HL-60 (cell line): ENCODE measurements around the gene RARA.

Experiments used
- DNase-seq, 2 experiments: peaks; one replicate each; pipeline ENCODE4 v3.0.0-alpha.2; 2010 to 2020; ENCODE audit warnings: low read depth in 1 of 2, low spot score in 1 of 2
- H3K27ac ChIP-seq: fragments of 250-450 bp; sonication (Bioruptor Pico); replicated peaks from 2 replicates; pipeline ENCODE4 v1.5.1; 2020; ENCODE audit warnings: mild to moderate bottlenecking, moderate library complexity
- H3K27me3 ChIP-seq: fragments of 250-450 bp; sonication (Bioruptor Pico); 2 replicates; pipeline ENCODE4 v1.5.1; 2021; ENCODE audit warnings: mild to moderate bottlenecking, moderate library complexity; ENCODE audit not compliant: insufficient read depth, poor library complexity, severe bottlenecking
- H3K4me3 ChIP-seq: replicated peaks from 2 replicates; pipeline ENCODE4 v1.5.1; 2011; ENCODE audit warnings: mild to moderate bottlenecking, control low read depth, low read length; ENCODE audit not compliant: insufficient read depth
- CTCF ChIP-seq: IDR thresholded peaks from one replicate; pipeline ENCODE4 v1.5.1; 2011; ENCODE audit warnings: low read length, control low read depth, inconsistent platforms; ENCODE audit not compliant: insufficient read depth
- GABPA ChIP-seq: IDR thresholded peaks from 2 replicates; pipeline ENCODE4 v1.6.1; 2012; ENCODE audit warnings: low read depth
- POLR2AphosphoS5 ChIP-seq: IDR thresholded peaks from 2 replicates; pipeline ENCODE4 v1.6.1; 2012; ENCODE audit warnings: low read depth
- REST ChIP-seq: IDR thresholded peaks from 2 replicates; pipeline ENCODE4 v1.6.1; 2012; ENCODE audit warnings: low read depth; ENCODE audit not compliant: insufficient replicate concordance
- SPI1 ChIP-seq: IDR thresholded peaks from 2 replicates; pipeline ENCODE4 v1.6.1; 2012; ENCODE audit warnings: low read depth, mild to moderate bottlenecking, borderline replicate concordance

The RARA gene

GRCh38 chr17:40327735-40328385, 18.9 kb downstream of the RARA start:
- no peak for TF ChIP-seq POLR2AphosphoS5
- no peak for TF ChIP-seq CTCF
- no peak for TF ChIP-seq REST
- TF ChIP-seq SPI1, result no peak
- no peak for TF ChIP-seq GABPA
- H3K27me3 ChIP-seq, result no peaks in the 10 kb centered on the region
- peak overlapping the region; percentile 45 for H3K27ac ChIP-seq
- no peak overlapping the region for H3K4me3 ChIP-seq
- DNase-seq, result peak in 1 of 2 experiments; percentile 46

GRCh38 chr17:40328386-40328766, 19.4 kb downstream of the RARA start:
- Histone ChIP-seq H3K4me3 (no peak overlapping the region), H3K27ac (peak overlapping the region; percentile 45), H3K27me3 (no peaks in the 10 kb centered on the region)
- no peak for DNase-seq
- TF ChIP-seq SPI1 (peak; percentile 54; the same call in 1 of the 2 replicates), CTCF (no peak), REST (no peak), POLR2AphosphoS5 (no peak), GABPA (no peak)

GRCh38 chr17:40329839-40330794, 21.1 kb downstream of the RARA start:
- TF ChIP-seq POLR2AphosphoS5 (peak; percentile 73), REST (no peak), SPI1 (peak; percentile 92)
- Histone ChIP-seq H3K27ac (peak overlapping the region; percentile 70), H3K4me3 (no peak overlapping the region), H3K27me3 (no peaks in the 10 kb centered on the region)
- DNase-seq, result peak; percentile 83 to 89
